GM18505 (cell line): ENCODE data around the gene SLC9A7.

Experiments used
- ATAC-seq: cut with Tn5 transposase; IDR thresholded peaks from one replicate; pipeline ENCODE4 v1.9.1; 2021; ENCODE audit not compliant: unreplicated experiment
- POLR2A ChIP-seq: IDR thresholded peaks from 4 replicates; pipeline ENCODE4 v1.6.1; 2011; ENCODE audit warnings: borderline replicate concordance; ENCODE audit not compliant: insufficient read depth, insufficient read length; ENCODE audit errors: extremely low read depth

SLC9A7 gene

GRCh38 chrX:46569621-46570020 lies 189.3 kb downstream of the SLC9A7 start:
- ATAC-seq, result no peak

GRCh38 chrX:46567388-46567787 lies 191.5 kb downstream of the SLC9A7 start:
- no peak for TF ChIP-seq POLR2A
- no peak for ATAC-seq

More at GRCh38 chrX:46569621-46570020, 189.3 kb downstream of the SLC9A7 start:
- no peak for TF ChIP-seq POLR2A

- TF ChIP-seq POLR2A, result no peak
- ATAC-seq, result peak; percentile 97
These were observed 196.9 kb downstream of the SLC9A7 start for GRCh38 chrX:46561824-46562657.

- no peak for TF ChIP-seq POLR2A
- ATAC-seq, result no peak
These were observed 199.9 kb downstream of the SLC9A7 start for GRCh38 chrX:46559062-46559461.

GRCh38 chrX:46554942-46555341 lies 204.0 kb downstream of the SLC9A7 start:
- ATAC-seq, result no peak
- no peak for TF ChIP-seq POLR2A

- no peak for ATAC-seq
- TF ChIP-seq POLR2A, result no peak
These were observed 205.0 kb downstream of the SLC9A7 start for GRCh38 chrX:46553935-46554334.

- TF ChIP-seq POLR2A, result no peak
- no peak for ATAC-seq
These were observed 207.3 kb downstream of the SLC9A7 start for GRCh38 chrX:46551494-46552128.

- no peak for ATAC-seq
- no peak for TF ChIP-seq POLR2A
These were observed 209.0 kb downstream of the SLC9A7 start for GRCh38 chrX:46549914-46550313.
